GM18517 (cell line): ENCODE data around the gene DEUP1.

Experiments
- ATAC-seq: cut with Tn5 transposase; IDR thresholded peaks from one replicate; pipeline ENCODE4 v1.9.1; 2021; ENCODE audit warnings: mild to moderate bottlenecking, moderate library complexity; ENCODE audit not compliant: unreplicated experiment

Gene DEUP1

DNA sequence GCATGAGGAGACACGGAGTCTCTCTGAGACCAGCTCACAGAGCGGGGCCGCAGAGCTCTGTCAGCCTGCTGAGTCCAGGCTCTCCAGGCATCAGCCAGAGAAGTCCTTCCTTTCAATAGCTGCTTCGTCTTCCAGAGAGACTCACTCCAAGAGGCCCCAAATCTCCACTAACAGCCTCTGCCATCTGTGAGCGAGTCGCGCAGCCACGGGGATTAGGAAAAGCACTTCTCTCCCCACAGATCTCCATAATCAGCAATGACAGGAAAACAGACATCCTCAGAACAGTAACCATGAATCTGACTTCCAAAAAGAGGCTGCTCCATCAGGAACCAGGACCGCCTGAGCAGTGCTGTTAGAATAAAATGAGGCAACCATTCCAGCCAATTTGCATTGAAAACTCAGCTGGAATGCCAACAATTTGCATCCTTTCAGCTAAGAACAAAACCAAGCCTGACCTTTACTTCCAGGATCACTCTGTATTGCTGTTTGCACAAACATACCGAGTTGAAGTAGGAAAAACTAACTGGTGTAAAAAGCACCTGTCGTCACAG lies 147.2 kb downstream of the DEUP1 start:
- ATAC-seq: no peak

DNA sequence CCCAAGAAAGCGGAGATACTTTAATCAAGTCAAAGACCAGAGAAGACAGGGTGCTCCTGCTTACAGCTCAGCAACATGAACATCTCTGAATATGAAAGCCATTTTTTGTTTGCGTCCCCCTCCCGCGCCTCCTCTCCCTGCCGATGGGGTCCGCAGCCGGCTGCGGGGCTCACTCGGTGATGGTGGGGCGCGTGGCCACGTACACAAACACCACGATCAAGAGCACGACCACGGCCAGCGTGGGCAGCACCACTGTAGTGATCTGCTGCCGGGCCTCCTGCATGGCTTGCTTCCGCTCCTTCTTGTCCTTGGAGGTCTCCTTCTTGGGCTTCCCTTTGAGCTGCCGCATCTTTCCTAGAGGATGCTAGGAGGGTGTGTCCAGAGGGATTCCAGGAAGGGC lies 148.3 kb downstream of the DEUP1 start:
- ATAC-seq: no peak

DNA sequence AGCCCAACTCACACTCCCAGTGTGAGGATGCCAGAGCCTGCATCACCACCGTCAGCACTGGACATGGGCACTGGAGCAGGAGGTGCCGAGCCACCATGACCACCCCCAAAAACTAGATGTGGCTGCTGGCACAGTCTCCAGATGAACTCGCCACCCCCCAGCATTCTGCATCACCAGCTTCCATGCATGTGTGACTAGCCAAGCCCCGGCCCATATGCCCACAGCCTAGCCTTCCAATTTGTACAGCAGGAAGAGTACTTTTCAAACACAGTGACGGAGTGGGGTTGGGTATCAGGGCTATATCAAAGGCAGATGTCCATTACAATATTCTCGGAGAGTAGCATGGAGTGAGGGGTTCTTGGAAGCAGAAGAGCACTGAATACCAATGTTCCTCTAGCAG lies 149.7 kb downstream of the DEUP1 start:
- no peak for ATAC-seq

DNA sequence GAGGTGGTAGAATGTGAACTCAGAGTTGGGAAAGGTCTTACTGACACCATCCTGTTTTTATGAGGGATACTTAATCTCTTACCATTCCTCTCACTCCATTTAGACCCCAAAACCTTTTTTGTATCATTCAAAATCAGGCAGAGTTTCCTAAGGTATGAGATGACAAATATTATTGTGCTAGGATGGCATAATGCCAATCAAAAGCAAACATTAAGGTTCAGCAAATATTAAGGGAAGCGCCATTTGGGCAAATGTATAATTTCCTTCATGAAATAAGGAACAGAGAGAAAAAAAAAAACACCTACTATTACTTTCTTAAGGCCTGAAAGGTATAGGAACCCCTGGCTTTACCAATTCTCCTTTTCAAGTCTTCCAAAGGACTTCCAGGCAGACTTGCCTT lies 150.2 kb downstream of the DEUP1 start:
- ATAC-seq: no peak

DNA sequence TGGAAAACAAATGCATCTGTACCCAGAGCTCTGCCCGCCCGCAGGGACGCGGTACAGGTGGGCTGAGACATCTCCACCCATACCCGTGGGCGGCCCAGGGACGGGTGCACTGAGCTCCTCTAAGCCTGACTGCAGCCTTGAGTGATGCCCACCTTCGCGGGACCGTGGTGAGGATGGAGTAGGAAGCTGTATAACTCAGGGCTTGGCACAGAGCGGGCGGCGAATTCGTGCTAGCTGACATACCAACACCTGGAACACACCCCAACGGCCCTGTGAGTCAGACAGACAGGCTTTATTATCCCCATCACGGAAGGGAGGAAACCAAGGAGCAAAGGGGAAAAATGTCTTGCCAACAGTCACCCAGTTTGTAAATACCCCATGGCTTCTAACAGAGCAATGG lies 150.7 kb downstream of the DEUP1 start:
- no peak for ATAC-seq

DNA sequence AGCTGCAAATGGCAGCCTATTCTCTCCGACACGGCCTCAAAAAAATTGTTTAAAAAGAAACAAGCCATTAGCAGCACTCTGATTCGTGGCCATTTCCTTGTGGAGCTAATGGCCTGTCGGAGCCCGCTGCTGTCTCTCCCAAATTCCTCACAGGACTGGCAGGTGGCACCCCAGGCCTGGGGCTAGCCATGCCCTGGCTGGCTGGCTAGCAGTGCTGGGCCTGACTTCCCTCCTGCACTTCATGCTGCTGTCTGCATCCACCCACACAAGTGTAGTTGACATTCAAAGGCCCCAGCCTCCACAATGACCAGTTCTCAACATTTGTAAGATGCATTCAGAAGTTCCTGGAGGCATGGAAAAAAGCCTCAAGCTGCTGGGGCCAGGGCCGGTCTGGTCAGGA lies 151.2 kb downstream of the DEUP1 start:
- ATAC-seq: no peak

DNA sequence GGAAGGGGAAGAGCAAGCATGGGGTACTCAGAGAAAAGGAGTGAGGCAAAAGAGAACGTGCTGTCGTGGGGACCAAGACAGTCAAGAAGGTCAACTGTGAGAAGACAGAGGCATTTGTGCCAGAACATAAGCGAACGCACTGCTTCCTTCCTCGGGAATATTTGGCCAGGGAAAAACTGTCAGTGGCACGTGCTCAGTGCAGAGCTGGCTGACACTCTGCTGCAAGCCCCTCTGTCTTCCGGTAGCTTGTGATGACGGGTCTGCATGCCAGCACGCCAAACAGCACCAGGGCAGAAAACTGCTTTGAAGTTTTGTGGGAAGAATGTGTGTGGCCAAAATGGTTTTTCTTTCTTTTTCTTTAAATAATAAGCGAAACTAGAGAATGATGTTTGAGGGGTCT lies 152.0 kb downstream of the DEUP1 start:
- no peak for ATAC-seq

DNA sequence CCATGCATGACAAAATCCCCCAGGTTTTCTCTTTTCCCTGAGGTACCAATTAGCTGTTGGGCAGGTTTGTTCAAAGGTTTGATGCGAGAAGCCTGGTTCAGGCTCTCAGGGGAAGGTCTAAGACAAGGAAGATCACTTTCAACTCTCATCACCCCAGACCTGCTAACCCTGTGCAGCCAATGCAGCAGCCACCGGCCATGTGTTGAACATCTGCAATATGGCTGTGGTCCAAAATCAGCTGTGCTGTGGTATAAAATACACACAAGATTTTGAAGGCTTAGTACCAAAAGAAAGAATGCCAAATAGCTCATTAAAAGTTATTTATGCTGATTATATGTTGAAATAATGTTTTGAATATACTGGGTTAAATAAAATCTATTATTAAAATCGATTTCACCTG lies 154.2 kb downstream of the DEUP1 start:
- no peak for ATAC-seq

DNA sequence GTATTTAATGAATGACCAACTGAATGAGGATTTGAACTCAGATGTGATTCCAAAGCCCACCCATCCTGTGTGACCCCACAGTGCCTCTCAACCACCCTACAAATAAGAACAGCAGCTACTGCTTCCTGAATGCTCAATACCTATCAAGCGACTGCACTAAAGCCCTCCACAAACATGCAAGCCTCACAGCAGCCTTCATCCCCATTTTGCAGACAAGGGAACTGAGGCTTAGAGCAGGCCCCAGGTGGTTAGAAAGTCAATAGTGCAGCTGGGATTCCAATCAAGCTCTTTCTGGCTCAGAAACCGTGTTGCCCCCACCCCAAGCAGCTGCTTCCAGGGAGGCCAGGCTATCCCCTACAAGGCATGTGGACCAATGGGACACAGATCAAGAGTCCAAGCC lies 155.4 kb downstream of the DEUP1 start:
- no peak for ATAC-seq

DNA sequence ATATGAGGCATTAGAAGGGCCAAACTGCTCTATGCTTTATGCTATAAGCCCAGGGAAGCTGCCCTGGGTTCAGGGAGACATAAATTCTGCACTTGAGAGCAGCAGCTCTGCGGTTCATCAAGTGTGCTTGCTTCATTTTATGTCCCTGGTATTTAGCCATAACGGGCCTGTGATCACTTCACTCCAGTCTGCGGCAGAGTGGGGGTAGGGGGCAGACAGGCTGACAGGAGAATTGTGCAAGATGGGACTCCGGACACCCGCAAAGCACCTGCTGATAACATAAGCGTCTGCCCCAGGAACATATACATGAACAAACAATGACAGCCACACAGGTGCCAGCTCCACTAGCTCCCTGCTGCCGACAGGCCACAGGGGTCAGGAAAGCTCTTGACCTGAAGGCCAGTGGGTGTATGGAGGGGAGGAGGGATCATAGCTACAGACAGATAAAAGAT lies 156.5 kb downstream of the DEUP1 start:
- no peak for ATAC-seq
